ENCODE measurements around the gene A4GALT.
"Not testable (repeated sequence)": the region's sequence is repeated elsewhere in the genome, so short reads cannot be mapped to it uniquely, and the experiment has no call there.

A4GALT gene

GRCh38 chr22:42676059-42676607 lies 44.5 kb downstream of the A4GALT start:
- ATAC-seq (ENCODE audit: low read depth) (no peak), DNase-seq (ENCODE audit: low spot score) (no peak)
- Histone ChIP-seq H3K9me3 (ENCODE audit: severe bottlenecking) (no peaks in the 10 kb centered on the region), H3K27me3 (ENCODE audit: insufficient read depth, poor library complexity, severe bottlenecking) (no peaks in the 10 kb centered on the region), H3K4me3 (ENCODE audit: severe bottlenecking) (no peak overlapping the region), H3K27ac (ENCODE audit: poor library complexity, severe bottlenecking) (no peak overlapping the region), H3K4me1 (ENCODE audit: insufficient read depth, poor library complexity, severe bottlenecking) (peaks cover 19% of the 10 kb centered on the region), H3K36me3 (ENCODE audit: low read depth) (no peaks in the 10 kb centered on the region)
- TF ChIP-seq CTCF (IDR thresholded peaks at IDR 0.05; ENCODE audit: poor library complexity, severe bottlenecking) = no peak

- no peak overlapping the region for H3K27ac ChIP-seq (ENCODE audit: poor library complexity, severe bottlenecking)
- no peak for TF ChIP-seq CTCF (IDR thresholded peaks at IDR 0.05; ENCODE audit: poor library complexity, severe bottlenecking)
- H3K9me3 ChIP-seq (ENCODE audit: severe bottlenecking) = no peaks in the 10 kb centered on the region
- H3K4me1 ChIP-seq (ENCODE audit: insufficient read depth, poor library complexity, severe bottlenecking) = peaks cover 8% of the 10 kb centered on the region
- H3K4me3 ChIP-seq (ENCODE audit: severe bottlenecking) = no peak overlapping the region
- H3K27me3 ChIP-seq (ENCODE audit: insufficient read depth, poor library complexity, severe bottlenecking) = no peaks in the 10 kb centered on the region
- DNase-seq (ENCODE audit: low spot score) (no peak), ATAC-seq (ENCODE audit: low read depth) (peak; percentile 25; the same call in 1 of the 3 replicates)
- H3K36me3 ChIP-seq (ENCODE audit: low read depth) = no peaks in the 10 kb centered on the region
Observed at GRCh38 chr22:42673898-42674401, 46.7 kb downstream of the A4GALT start.

GRCh38 chr22:42673071-42673470 lies 47.6 kb downstream of the A4GALT start:
- ATAC-seq (ENCODE audit: low read depth); H3K27ac ChIP-seq (ENCODE audit: poor library complexity, severe bottlenecking): not testable (repeated sequence)

GRCh38 chr22:42670921-42671709 lies 49.6 kb downstream of the A4GALT start:
- H3K4me1 ChIP-seq (ENCODE audit: insufficient read depth, poor library complexity, severe bottlenecking) = peaks cover 4% of the 10 kb centered on the region
- no peaks in the 10 kb centered on the region for H3K36me3 ChIP-seq (ENCODE audit: low read depth)
- H3K9me3 ChIP-seq (ENCODE audit: severe bottlenecking) = no peaks in the 10 kb centered on the region
- no peak for TF ChIP-seq CTCF (IDR thresholded peaks at IDR 0.05; ENCODE audit: poor library complexity, severe bottlenecking)
- no peak overlapping the region for H3K27ac ChIP-seq (ENCODE audit: poor library complexity, severe bottlenecking)
- H3K4me3 ChIP-seq (ENCODE audit: severe bottlenecking) = no peak overlapping the region
- H3K27me3 ChIP-seq (ENCODE audit: insufficient read depth, poor library complexity, severe bottlenecking) = no peaks in the 10 kb centered on the region
- DNase-seq (ENCODE audit: low spot score) = no peak
- ATAC-seq (ENCODE audit: low read depth) = peak; percentile 36; the same call in 1 of the 3 replicates

More at GRCh38 chr22:42673071-42673470, 47.6 kb downstream of the A4GALT start:
- H3K27me3 ChIP-seq (ENCODE audit: insufficient read depth, poor library complexity, severe bottlenecking); H3K4me3 ChIP-seq (ENCODE audit: severe bottlenecking); H3K36me3 ChIP-seq (ENCODE audit: low read depth); H3K9me3 ChIP-seq (ENCODE audit: severe bottlenecking); H3K4me1 ChIP-seq (ENCODE audit: insufficient read depth, poor library complexity, severe bottlenecking); DNase-seq (ENCODE audit: low spot score): not testable (repeated sequence)

GRCh38 chr22:42670046-42670445 lies 50.6 kb downstream of the A4GALT start:
- DNase-seq (ENCODE audit: low spot score) (no peak), ATAC-seq (ENCODE audit: low read depth) (no peak)
- Histone ChIP-seq H3K36me3 (ENCODE audit: low read depth) (no peaks in the 10 kb centered on the region), H3K27me3 (ENCODE audit: insufficient read depth, poor library complexity, severe bottlenecking) (no peaks in the 10 kb centered on the region), H3K27ac (ENCODE audit: poor library complexity, severe bottlenecking) (no peak overlapping the region), H3K9me3 (ENCODE audit: severe bottlenecking) (no peaks in the 10 kb centered on the region), H3K4me1 (ENCODE audit: insufficient read depth, poor library complexity, severe bottlenecking) (peaks cover 4% of the 10 kb centered on the region), H3K4me3 (ENCODE audit: severe bottlenecking) (no peak overlapping the region)
- TF ChIP-seq CTCF (IDR thresholded peaks at IDR 0.05; ENCODE audit: poor library complexity, severe bottlenecking) = no peak

- not testable (repeated sequence) for H3K4me1 ChIP-seq (ENCODE audit: insufficient read depth, poor library complexity, severe bottlenecking); ATAC-seq (ENCODE audit: low read depth); H3K4me3 ChIP-seq (ENCODE audit: severe bottlenecking); H3K27ac ChIP-seq (ENCODE audit: poor library complexity, severe bottlenecking); H3K9me3 ChIP-seq (ENCODE audit: severe bottlenecking); DNase-seq (ENCODE audit: low spot score); H3K36me3 ChIP-seq (ENCODE audit: low read depth); H3K27me3 ChIP-seq (ENCODE audit: insufficient read depth, poor library complexity, severe bottlenecking)
Observed at GRCh38 chr22:42666393-42666792, 54.3 kb downstream of the A4GALT start.
